GM12801 (cell line): Measurements from ENCODE around the gene TBATA.

Experiments
- TF ChIP-seq, protein P1 (sequence below): IDR thresholded peaks from one replicate; pipeline ENCODE4 v1.5.1; 2011; ENCODE audit warnings: control low read depth; ENCODE audit not compliant: insufficient read length; ENCODE audit errors: extremely low read depth

Gene TBATA

DNA sequence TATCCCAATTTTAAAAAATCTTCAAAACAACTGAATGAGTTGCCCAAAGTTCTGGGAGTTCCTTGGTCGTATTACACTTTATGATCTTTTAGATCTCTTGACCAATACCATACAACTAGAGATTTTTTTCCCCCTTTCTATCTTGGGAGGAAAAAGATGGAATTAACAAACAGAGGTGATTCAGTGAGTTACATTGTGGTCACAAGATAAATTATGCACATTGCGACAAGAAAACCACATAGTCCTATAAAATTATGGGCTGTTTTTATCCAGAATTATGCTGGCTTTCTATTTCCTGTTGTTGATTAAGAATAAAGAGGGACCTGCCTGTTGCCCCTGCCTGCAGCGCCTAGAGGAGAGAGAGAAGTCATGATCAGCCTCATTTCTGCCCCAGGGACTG is 22.4 kb upstream of the TBATA start:
- TF ChIP-seq, protein P1, sequence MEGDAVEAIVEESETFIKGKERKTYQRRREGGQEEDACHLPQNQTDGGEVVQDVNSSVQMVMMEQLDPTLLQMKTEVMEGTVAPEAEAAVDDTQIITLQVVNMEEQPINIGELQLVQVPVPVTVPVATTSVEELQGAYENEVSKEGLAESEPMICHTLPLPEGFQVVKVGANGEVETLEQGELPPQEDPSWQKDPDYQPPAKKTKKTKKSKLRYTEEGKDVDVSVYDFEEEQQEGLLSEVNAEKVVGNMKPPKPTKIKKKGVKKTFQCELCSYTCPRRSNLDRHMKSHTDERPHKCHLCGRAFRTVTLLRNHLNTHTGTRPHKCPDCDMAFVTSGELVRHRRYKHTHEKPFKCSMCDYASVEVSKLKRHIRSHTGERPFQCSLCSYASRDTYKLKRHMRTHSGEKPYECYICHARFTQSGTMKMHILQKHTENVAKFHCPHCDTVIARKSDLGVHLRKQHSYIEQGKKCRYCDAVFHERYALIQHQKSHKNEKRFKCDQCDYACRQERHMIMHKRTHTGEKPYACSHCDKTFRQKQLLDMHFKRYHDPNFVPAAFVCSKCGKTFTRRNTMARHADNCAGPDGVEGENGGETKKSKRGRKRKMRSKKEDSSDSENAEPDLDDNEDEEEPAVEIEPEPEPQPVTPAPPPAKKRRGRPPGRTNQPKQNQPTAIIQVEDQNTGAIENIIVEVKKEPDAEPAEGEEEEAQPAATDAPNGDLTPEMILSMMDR, result no peak

DNA sequence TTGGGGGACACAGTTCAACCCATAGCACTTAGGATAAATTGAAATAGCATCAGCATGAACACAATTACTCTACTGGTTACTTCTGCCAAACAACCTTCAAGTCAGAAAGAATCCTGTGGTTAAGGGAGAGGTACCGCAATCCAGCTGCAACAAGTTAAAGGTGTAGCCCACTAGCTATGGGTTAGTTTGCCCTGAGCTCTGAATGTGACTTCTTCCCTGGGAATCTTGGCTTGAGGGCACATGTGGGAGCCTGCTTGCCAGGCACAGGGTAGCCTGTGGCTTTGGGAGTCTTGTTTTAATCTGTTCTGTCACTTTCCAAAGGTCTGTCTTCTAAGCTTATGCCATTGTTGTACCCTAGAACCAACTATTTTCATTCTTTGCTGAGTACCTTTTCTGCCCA is 21.7 kb upstream of the TBATA start:
- TF ChIP-seq, protein P1, result no peak

DNA sequence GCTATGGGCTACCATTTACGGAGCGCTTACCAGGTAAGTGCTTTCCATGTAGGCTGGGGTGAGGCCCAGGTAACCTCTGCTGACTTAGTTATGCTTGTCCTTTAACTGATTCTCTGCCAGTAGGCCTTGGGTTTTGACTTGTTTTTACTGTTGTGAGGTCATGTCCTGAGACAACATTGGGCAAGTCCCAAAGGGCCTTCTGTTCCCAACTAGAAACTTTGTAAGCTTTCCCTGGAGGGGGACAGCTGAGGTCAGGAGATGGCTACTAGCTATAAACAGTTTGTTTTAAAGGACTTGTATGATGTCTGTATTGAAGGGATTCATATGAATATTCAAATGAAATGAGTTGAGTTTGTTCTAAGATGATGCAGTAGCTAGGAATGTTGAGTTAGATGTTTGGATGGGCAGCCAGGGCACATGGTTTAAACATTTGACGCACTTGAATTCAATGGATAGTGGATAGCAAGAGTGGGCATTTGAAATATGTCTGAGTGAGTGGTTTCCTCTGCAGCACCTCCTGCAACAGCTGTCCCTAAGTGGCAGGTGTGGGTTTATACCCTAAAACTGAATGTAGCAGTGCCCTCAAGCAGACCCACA is 20.5 kb upstream of the TBATA start:
- TF ChIP-seq, protein P1, result no peak

DNA sequence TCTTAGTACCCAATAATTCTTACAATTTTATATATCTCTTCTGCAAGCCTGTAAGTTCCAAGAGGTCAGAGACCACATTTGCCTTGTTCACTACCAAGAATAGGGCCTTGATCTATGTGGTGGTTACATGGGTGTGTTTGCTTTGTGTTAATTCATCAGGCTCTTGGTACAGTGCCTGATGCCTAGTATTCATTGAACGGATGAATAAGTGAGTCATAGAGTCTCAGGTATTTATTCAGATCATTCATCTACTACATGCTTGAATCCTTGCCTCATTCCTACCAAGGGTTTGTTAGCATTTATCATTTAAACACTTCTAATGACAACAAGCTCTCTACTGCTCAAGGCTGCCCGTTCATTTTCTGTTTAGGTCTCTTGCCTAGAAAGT is 19.2 kb upstream of the TBATA start:
- TF ChIP-seq, protein P1, result no peak

DNA sequence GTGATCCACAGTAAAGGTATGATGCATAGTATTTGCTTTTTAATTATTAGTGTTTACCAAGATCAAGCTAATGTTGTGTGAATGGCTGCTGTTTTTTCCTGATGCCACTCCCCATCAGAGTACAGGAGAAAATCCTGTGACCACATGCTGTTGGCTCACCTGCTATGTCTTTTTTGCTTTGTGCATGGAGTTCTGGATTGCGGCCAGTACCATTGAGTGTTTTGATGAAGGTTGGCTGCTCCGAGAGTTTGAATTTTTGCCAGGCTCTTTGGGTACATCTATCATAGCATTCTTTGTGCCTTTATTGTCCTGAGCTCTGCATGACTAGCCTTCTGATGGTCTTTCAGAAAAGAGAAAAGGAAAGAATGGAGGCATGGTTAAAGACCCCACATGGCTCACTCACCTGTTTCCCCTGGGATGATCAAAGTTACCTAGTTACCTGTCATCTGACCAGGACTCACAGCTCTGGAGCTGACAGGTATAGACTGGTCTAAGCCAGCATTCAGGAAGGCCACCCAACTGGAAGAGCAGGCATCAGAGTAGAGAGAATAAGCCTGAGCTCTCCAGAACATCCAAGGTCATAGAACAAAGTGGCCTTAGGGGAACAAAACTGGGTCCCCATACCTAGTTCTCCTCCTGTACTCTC is 18.7 kb upstream of the TBATA start:
- TF ChIP-seq, protein P1, result no peak

DNA sequence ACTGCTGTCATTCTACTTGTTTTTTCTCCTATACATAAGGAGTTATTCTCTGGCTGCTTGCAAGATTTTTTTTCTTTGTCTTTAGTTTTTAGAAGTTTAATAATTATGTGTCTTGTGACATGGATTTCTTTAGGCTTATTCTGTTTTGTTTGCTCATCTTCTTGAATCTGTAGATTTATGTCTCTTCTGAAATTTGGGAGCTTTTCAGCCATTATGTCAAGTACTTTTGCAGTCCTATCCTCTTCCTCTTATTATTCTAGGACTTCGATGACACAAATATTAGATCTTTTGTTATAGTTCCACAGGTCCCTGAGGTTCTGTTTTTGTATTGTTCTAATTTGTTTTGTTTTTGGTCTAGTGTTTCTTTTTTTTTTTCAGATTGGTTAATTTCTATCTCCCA is 16.7 kb upstream of the TBATA start:
- TF ChIP-seq, protein P1, result no peak

DNA sequence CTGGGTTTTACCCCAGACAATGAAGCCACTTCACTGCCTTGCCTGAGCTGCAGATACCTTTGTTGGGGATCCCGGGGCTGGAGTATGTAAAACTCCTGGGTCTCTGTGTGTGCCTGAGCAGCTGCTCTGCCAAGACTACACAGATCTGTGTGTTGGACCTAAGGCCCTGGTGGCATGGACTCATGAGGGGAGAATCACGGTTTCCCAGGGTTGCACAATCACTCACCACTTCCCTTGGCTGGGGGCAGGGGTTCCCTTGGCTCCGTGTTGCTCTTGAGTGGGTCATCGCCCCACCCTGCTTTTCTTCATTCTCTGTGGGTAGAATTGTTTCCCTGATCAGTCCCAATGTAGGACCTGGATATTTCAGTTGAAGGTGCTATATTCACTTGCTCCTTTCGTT is 13.9 kb upstream of the TBATA start:
- TF ChIP-seq, protein P1, result no peak
